HG03175 (cell line): ENCODE measurements around the gene PNPLA2.
A peak's percentile ranks its signal among the peaks of the same experiment; 100 is the strongest.

Experiments
- ATAC-seq: cut with Tn5 transposase; IDR thresholded peaks from one replicate; pipeline ENCODE4 v1.9.1; 2021; ENCODE audit warnings: mild to moderate bottlenecking, moderate library complexity; ENCODE audit not compliant: unreplicated experiment

Gene PNPLA2

GRCh38 chr11:829176-829846, 10.6 kb downstream of the PNPLA2 start:
- no peak for ATAC-seq

DNA sequence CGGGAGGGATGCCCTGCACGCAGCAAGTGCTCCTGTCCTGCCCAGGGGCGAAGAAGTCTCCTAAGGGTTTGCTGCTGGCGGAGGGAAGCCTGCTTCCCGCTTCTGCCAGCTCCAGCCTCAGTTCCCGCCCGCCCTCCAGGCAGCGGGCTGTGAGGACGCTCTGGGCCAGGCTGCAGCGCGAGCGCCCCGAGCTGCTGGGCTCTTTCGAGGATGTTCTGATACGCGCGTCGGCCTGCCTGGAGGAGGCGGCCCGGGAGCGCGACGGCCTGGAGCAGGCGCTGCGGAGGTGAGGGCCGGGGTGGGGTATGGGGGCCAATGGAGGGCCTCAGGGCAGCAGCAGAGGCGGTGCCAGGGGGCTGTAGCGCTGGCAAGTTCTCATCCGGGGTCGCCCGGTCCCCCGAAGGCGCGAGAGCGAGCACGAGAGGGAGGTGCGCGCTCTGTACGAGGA, 11.2 kb downstream of the PNPLA2 start:
- peak; percentile 4 for ATAC-seq

DNA sequence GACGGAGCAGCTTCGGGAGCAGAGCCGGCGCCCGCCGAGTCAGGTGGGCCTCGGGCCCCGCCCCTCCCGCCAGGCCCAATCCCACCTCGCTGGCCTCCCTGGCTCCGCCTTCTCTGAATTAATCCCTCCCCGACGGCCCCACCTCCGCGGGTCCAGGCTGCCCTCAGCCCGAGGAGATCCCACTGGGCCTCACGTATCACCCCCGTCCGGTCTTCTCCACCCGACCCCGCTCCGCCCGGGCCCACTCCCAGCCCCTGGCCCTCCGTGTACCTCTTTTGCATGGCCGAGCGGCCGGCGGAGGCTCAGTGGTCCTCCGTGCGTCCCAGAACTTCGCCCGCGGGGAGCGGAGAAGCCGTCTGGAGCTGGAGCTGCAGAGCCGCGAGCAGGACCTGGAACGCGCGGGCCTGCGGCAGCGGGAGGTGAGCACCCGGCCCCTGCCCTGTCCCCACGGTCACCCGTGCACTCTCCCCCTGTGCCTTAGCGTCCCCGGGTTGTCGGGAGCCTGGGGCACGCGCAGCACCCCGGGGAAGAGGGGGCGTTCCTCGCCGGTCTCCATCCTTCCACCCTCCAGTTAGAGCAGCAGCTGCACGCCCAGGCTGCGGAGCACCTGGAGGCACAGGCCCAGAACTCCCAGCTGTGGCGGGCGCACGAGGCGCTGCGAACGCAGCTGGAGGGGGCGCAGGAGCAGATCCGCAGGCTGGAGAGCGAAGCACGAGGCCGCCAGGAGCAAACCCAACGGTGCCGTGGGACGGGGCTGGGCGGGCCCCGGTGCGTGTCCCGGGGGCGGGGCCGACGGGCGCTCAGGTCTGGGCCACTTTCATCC, 11.8 kb downstream of the PNPLA2 start:
- peak; percentile 33 for ATAC-seq

- no peak for ATAC-seq
Measured at GRCh38 chr11:831118-831864, 12.6 kb downstream of the PNPLA2 start.

GRCh38 chr11:831961-832528, 13.3 kb downstream of the PNPLA2 start:
- ATAC-seq, result no peak

DNA sequence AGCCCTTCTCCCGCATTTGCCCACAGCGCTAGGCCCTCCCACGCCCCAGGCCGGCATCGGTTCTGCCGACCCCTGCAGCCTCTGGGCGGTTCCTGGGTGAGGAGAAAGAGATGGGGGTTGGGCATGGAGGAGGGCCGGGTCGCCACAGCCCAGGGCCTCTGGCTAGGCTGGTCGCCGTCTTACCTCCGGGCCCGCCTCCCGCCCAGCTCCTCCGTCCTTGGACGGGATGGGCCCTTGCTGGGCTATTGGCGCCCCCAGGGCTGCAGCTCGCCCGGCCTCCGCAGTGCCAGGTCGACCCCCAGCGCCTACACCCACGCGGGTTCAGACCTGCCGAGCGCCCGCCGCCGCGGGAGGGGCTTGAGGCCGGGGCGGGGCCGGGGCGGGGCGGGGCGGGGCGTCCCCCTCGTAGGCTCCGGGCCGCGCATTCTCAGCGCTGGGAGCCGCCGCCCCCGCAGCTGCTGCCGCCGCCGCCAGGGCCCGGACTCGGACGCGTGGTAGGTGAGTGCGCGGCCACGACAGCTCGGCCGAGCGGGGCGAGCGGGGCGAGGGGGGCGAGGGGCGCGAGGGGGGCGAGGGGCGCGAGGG, 13.9 kb downstream of the PNPLA2 start, which contains the start of gene CD151:
Gene CD151, plus strand, starts transcription at position 424 of the 585 bp plus-strand sequence. CDS start 3,118 bp downstream, outside the sequence.
- peak; percentile 30 for ATAC-seq

GRCh38 chr11:833114-833791, 14.5 kb downstream of the PNPLA2 start:
- no peak for ATAC-seq

DNA sequence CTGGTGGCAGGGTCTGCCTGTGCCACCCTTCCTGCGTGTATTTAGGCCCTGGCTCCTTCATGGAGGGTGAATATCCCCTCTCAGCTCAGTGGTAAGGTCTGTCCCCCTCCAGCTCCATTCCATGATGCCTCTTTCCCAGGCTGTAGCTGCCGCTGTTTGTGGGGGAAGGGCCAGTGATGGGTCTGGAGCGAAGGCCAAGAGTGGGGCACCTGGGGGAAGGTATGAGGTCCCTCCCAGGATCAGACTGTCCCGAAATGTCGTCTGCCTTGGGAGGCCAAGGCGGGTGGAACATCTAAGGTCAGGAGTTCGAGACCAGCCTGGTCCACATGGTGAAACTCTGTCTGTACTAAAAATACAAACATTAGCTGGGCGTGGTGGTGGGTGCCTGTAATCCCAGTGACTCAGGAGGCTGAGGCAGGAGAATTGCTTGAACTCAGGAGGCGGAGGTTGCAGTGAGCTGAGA, 15.2 kb downstream of the PNPLA2 start:
- no peak for ATAC-seq

- ATAC-seq, result no peak
Measured at GRCh38 chr11:834371-835316, 15.9 kb downstream of the PNPLA2 start.

DNA sequence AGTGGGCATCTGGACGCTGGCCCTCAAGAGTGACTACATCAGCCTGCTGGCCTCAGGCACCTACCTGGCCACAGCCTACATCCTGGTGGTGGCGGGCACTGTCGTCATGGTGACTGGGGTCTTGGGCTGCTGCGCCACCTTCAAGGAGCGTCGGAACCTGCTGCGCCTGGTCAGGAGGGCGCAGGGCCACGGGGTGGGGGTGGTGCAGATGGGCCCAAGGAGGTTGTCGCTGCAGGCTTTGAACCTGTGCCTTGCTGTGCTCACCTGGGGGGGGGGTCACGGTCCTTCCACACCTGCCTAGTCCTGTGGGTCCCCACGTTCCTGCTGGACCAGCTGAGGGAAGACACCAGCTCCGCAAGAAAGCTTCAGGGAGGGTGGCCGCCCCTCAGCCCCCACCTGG, 17.6 kb downstream of the PNPLA2 start:
- ATAC-seq, result no peak

DNA sequence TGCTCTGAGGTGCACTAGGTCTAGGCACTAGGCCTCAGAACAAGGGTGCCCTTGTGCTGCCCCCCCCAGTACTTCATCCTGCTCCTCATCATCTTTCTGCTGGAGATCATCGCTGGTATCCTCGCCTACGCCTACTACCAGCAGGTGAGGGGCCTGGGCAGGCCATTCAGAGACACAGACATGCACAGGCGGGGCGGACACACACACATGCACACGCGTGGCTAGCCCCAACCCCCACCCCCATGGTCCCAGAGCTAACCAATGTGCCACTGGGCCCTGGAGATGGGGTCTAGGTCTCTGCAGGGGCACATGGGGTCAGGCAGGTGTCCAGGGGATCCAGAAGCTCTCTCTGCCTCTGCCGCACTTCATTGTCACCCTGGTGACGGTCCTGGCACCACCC, 18.0 kb downstream of the PNPLA2 start:
- ATAC-seq, result no peak

DNA sequence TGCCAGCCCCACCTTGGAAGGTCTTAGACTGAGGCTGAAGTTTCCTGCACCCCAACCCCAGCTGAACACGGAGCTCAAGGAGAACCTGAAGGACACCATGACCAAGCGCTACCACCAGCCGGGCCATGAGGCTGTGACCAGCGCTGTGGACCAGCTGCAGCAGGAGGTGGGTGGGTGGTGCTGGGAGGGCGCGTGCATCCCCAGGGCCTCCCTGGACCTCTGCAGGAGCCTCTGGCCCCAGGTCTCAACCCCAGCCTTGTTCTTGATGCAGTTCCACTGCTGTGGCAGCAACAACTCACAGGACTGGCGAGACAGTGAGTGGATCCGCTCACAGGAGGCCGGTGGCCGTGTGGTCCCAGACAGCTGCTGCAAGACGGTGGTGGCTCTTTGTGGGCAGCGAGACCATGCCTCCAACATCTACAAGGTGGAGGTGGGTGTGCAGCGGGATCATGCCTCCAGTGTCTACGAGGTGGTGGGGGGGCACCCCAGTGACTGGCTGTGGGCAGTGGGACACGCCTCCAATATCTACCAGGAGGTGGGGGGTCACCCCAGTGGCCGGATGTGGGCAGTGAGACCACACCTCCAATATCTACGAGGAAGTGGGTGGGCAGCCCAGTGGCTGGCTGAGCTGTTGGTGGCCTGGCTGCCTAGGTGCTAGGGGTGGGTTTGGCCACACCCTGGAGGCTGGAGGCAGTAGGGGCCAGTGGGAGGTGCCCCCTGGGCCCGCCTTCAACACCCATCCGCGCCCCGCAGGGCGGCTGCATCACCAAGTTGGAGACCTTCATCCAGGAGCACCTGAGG, 18.7 kb downstream of the PNPLA2 start:
- ATAC-seq, result no peak

GRCh38 chr11:837990-838307, 19.2 kb downstream of the PNPLA2 start:
- no peak for ATAC-seq

GRCh38 chr11:838441-839279, 19.9 kb downstream of the PNPLA2 start:
- no peak for ATAC-seq

DNA sequence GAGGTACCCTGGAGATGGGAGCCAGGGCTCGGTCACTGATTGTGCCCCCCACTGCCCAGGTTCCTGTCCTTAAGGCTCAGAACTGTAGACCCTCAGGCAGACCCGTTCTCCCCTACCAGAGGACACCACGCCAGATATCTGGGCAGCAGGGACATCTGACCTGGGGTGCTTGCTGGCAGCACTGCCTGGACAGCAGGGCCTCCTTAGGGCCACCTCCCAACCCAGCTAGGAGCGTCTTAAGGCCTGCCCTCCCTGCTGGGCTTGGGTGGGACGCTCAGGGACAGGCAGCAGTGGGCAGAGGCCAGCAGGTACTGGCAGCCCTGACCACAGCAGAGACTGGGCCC, 20.5 kb downstream of the PNPLA2 start:
- ATAC-seq, result no peak

GRCh38 chr11:839875-840617, 21.3 kb downstream of the PNPLA2 start:
- ATAC-seq, result no peak

DNA sequence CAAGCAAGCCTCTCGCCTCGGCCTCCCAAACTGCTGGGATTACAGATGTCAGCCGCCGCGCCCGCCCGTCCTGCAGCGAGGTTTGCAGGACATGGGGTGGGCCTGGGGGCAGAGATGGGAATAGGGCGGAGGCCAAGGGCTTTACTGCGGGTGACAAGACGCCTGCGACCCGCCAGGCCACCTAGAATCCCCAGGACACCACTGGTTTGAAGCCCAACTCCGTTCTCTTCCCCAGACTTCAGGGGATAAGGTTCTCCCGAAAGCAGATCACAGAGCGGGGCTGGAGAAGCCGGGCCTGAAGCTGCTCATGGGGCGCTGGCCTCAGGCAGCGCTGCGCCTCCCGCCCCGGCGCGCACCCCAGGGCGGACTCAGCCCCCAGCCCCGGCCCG, 23.3 kb downstream of the PNPLA2 start:
- peak; percentile 33 for ATAC-seq
